Keratinocyte (primary cell): ENCODE results near the gene TRAP1.

Experiments
- EZH2 ChIP-seq: IDR thresholded peaks from one replicate; pipeline ENCODE4 v1.6.1; 2012; ENCODE audit warnings: inconsistent platforms, mild to moderate bottlenecking, low read length, moderate library complexity
- TF ChIP-seq, protein P1 (sequence below), 3 experiments: IDR thresholded peaks in 1 of 3; conservative IDR thresholded peaks in 1 of 3; optimal IDR thresholded peaks in 1 of 3; 2 replicates in 2 of 3; 3 replicates in 1 of 3; pipeline versions ENCODE3 to v1.5.1; 2011; ENCODE audit warnings: low read length in 3 of 3, mild to moderate bottlenecking in 3 of 3, moderate library complexity in 2 of 3, control low read depth in 1 of 3, inconsistent platforms in 1 of 3; ENCODE audit not compliant: insufficient read depth in 2 of 3; ENCODE audit errors: extremely low read depth in 1 of 3

DNA sequence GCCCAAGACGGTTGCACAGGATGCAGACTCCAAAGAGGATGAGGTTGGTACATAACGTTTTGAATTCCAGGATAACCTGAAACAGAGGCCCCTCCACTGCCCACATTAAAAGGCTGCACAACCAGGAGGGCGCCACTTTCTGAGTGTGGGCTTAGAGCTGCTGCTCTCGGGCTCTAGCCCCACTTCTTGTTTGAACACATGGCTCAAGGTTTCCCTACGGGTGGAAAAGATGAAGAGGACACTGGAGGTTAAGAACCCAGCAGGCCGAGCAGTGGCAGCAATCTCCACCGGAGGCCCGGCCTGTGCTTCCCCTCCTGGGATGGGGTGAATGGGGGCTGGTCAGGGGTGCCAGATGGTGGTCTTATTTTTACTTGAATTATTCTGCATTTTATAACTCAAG is 8.0 kb upstream of the TRAP1 start:
- TF ChIP-seq, protein P1, sequence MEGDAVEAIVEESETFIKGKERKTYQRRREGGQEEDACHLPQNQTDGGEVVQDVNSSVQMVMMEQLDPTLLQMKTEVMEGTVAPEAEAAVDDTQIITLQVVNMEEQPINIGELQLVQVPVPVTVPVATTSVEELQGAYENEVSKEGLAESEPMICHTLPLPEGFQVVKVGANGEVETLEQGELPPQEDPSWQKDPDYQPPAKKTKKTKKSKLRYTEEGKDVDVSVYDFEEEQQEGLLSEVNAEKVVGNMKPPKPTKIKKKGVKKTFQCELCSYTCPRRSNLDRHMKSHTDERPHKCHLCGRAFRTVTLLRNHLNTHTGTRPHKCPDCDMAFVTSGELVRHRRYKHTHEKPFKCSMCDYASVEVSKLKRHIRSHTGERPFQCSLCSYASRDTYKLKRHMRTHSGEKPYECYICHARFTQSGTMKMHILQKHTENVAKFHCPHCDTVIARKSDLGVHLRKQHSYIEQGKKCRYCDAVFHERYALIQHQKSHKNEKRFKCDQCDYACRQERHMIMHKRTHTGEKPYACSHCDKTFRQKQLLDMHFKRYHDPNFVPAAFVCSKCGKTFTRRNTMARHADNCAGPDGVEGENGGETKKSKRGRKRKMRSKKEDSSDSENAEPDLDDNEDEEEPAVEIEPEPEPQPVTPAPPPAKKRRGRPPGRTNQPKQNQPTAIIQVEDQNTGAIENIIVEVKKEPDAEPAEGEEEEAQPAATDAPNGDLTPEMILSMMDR (optimal IDR thresholded peaks at IDR 0.05 in 1 of 3, IDR thresholded peaks at IDR 0.05 in 1 of 3, conservative IDR thresholded peaks at IDR 0.05 in 1 of 3; ENCODE audit: extremely low read depth in 1 of 3, insufficient read depth in 2 of 3, low read length in 3 of 3) = no peak
- no peak for TF ChIP-seq EZH2
